Left forelimb (tissue), 1 donor: ENCODE measurements around the gene SGK1.

Experiments used
- DNase-seq: peaks from one replicate; pipeline ENCODE4 v3.0.0-alpha.2; 2018; ENCODE audit warnings: low spot score

The SGK1 gene

GRCh38 chr6:134317471-134318131 lies at the start of gene SGK1:
Gene SGK1, minus strand, starts transcription at chr6:134318112. Its CDS starts 652 bp downstream, at chr6:134317460.
- no peak for DNase-seq

- no peak for DNase-seq
These were observed 45.6 kb upstream of the SGK1 start for GRCh38 chr6:134363323-134364039.

DNA sequence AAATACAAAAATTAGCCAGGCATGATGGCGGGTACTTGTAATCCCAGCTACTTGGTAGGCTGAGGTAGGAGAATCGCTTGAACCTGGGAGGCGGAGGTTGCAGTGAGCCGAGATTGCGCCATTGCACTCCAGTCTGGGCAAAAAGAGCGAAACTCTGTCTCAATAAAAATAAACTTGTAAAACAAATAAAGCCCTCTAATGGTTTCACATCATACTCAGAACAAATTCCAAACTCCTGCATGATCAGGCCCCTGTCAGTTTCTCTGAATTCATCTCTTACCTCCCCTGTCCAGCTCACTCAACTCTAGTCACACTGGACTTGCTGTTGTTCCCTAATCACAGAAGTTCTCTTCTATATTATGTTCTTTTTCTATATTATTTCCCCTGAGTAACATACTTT lies 43.1 kb upstream of the SGK1 start:
- DNase-seq = no peak

DNA sequence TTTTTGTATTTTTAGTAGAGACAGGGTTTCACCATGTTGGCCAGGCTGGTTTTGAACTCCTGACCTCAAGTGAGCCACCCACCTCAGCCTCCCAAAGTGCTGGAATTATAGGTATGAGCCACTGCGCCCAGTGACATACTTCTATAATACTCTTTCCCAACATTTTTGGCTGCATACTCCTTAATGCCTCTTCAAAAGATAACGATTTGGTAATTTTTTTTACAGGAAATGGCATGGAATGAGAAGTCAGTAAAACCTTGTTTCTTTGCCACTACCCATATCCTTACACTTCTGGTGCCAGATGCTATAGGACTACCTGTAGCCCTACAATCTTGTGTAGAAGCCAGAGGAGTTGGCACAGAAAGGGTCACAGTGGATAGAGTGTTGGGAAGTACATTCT lies 41.4 kb upstream of the SGK1 start:
- DNase-seq = no peak

DNA sequence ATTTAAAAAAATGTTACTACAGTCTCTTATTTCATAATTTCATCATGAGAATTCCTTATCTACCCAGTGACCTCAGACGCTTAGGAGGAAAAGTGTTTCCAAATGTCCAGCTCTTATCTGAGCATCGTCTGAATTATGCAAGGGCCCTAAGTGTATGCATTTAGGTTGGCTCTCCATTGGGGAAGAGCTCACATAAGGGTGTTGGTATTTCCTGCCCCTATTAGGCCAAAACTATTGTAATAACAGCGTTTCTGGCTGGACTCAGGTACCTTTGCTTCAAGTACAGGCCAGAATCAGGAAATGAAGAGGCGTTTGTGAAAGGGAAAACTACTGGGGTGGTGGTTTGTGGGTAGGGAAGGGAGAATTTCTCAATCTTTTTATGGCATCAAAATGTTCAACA lies 40.4 kb upstream of the SGK1 start:
- no peak for DNase-seq

DNA sequence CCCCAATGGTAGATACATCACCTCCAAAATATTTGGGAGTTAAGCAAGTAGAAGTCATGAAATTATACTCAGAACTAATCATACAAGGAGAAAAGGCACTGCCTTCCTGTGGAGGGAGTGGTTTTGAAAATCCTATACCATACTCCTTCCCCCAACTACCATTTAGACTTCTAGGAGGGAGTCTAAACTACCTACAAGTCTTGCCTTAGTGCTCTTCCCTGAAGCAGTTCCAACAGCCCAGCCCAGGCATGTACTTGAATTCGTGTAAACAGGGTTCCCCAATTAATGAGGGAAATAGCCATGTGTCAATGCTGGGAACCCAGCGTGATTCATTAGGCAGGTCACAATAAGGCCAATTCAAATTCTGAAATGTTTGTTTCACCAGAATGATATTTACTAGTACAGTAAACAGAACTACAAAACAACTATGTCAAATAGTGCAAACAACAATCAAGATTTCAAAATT lies 39.1 kb upstream of the SGK1 start:
- DNase-seq = no peak

- DNase-seq = no peak
These were observed 38.5 kb upstream of the SGK1 start for GRCh38 chr6:134356405-134356804.

DNA sequence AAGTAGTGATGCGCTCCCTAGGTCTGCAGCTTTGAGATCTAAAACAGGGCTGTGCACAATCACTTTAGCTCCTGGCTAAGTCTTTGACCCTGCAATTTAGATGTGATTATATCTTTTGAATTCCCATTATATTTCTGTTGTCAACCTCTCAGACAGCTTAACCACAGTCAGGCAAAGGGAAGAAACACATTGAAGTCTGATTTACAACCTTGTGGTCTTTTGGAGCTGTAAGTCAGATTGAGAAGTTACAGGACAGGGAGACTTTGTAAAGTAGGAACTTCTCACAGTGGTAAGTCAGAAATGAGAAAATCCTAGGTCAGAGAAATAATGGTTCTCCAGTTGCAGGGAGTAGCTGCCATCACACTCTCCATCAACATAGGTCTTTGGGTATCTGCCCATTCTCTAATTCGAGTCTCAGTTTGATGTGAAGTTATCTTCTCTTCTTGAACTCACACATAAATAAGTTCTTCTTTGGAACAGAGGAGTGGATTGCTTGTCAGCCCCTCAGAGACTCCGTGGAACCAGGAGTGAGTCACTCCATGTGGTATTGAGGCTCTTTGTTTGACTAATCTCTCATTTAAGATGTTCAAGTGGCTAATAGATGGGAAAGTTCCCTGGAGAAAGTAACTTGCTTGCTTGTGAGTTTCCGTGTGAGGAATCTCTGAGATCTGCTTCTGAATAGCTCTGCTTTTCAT lies 35.0 kb upstream of the SGK1 start:
- no peak for DNase-seq

- DNase-seq = no peak
These were observed 33.9 kb upstream of the SGK1 start for GRCh38 chr6:134351615-134352474.

- no peak for DNase-seq
These were observed 30.2 kb upstream of the SGK1 start for GRCh38 chr6:134347885-134348805.

DNA sequence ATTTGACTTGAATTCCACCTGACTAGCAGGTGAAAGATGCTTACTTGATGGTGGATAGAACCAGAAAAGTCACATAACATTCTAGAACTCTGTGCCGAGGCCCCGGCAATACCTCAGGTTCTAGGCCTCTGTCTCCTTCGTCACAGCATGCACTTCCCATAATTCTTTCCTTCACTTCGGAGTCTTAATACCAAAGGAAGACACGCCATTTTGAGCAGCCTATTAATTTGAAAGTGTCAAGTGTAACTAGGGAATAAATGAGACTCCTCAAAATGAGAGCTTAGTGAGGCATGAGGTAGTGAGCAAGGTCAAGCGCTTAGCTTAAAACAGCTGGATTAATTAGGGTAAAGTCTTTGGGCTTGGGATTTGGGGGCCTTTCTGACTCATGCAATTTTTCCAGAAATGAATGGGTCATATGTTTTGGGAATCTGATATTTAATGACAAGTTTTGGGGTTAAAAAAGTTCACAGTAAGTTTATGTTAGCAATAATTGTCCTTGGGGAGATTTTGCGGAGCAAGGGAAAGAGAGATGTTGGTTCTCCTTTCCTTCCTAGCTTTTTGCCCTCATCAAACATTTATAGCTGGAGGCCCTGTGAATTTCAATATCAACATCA lies 29.1 kb upstream of the SGK1 start:
- no peak for DNase-seq

GRCh38 chr6:134345789-134346188 lies 27.9 kb upstream of the SGK1 start:
- DNase-seq = no peak

DNA sequence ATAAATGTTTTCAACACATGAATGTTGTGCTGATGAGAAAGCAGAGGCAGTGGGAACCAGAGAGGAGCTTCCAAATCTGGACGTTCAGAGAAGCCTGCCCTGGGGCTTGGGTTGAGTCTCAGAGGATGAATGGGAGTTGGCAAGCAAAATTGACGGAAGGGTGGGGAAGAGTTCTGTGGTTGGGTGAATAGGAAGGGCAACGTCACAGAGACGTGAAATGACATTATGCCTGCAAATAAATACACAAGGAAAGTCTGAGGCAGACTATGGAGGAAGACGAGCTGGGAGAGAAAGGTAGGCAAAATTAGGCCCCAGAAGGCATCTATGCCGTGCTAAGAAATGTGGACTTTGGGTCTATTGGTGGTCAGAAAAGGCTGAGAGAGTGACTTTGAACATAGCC lies 25.2 kb upstream of the SGK1 start:
- DNase-seq = no peak

DNA sequence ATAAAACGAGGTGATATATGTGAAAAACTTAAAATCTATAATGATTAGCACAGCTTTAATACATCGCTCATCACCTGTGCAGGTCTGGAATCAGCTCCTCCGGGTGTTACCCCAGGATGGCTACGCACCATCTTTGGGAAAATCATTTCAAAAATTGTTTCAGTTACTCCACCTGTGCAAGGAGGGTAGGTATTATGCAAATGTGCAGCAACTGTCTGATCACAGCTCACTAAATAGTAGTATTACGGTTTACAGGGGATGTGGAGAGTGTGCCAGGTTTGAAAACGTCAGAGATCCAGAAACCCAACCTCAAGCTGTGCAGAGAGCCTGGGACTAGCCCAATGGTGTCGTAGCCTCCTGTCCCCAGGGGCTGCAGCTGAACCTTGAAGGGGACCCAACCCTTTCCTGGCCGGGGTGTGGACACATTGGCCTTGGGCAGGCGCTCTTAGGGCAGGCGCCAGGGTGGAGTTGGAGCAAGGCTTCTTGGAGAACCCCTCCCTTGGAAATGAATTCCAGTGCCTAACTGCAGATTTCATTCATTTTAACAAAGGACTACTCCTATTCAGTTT lies 24.2 kb upstream of the SGK1 start:
- DNase-seq = no peak

DNA sequence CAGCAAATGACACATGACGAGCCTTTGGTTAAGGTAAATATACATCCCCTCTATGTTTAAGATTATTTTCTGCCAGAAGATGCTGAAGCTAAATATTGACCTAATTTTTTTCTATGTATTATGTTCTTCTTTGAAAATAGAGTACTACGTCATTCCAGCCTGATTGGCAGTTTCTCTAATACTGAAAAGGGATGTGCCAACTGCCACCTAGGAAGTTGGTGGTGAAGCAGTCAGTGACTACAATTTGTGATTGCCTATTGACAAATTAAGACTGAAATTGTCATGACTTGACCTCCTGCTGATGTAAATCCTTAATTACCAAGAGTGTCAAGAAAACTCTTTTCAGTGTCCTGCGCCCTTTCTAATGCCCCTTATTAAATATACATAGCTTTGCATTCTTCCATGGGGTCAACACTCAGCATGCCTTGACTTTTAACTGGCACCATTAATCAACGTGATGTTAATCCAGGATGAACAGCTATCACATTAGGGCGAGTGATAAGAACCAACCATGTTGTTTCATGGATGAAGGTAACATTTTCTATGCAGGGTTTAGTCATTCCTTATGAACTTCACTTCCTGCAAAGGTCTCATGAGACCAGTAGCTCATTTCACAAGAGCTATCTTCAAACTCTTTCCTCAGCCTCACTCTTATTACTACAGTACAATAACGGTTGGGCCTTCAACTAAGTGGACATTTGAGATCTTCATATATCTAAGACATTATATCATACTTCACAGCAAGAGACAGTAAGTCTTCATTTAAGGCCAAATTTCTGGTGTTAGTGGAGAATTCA lies 22.5 kb upstream of the SGK1 start:
- no peak for DNase-seq

- no peak for DNase-seq
These were observed 21.3 kb upstream of the SGK1 start for GRCh38 chr6:134339216-134339615.

- DNase-seq = no peak
These were observed 13.3 kb upstream of the SGK1 start for GRCh38 chr6:134331256-134331655.

- DNase-seq = no peak
These were observed 12.6 kb upstream of the SGK1 start for GRCh38 chr6:134330555-134330954.

- DNase-seq = no peak
These were observed 10.9 kb upstream of the SGK1 start for GRCh38 chr6:134328792-134329191.
